ENCODE results near the gene ZMPSTE24.

ZMPSTE24 gene

DNA sequence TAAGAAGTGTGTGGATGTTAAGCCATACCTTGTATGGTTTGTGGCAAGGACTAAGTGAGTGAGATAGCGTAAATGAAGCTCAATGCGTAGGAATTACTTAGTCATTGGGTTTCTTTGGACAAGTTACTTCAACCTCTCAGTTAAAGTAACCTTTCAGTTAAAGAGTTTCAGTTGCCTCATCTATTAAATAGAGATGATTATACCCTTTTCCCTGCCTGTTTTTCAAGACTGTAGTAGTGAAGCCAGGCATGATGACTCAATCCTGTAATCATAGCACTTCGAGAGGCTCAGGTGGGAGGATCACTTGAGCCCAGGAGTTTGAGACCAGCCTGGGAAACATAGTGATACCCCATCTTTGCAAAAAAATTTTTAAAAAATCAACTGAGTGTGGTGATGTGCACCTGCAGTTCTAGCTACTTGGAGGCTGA lies 6.3 kb downstream of the ZMPSTE24 start:
- DNase-seq: no peak

DNA sequence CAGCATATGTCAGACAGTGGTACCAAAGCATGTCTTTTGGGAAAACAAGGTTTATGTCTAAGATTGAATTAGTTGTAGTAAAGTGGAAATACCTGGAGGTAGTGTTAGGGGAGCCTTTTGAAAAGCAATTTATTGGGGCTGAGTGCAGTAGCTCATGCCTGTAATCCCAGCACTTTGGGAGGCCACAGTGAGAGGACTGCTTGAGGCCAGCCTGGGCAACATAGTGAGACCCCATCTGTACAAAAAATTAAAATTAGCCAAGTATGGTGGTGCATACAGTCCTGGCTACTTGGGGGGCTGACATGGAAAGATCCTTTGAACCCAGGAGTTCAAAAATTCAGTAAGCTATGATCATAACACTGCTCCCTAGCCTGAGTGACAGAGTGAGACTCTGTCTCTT lies 7.3 kb downstream of the ZMPSTE24 start:
- DNase-seq: no peak

DNA sequence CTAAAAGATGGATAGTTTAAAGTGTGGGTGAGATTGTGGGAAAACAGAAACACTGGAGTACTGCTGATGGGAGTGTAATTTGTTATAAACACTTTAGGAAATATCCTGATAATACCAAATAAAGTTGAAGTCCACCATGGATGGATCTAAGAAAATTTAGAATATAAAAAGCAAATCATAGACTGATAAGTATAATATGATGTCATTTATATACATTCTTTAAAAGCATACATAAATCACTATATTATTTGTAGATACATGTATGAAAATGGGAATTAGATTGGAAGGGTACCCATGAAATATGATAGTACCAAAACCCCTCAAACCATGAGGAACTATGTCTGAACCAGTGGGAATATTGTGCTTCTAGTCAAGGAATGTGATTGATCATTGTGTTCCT lies 7.9 kb downstream of the ZMPSTE24 start:
- no peak for DNase-seq

DNA sequence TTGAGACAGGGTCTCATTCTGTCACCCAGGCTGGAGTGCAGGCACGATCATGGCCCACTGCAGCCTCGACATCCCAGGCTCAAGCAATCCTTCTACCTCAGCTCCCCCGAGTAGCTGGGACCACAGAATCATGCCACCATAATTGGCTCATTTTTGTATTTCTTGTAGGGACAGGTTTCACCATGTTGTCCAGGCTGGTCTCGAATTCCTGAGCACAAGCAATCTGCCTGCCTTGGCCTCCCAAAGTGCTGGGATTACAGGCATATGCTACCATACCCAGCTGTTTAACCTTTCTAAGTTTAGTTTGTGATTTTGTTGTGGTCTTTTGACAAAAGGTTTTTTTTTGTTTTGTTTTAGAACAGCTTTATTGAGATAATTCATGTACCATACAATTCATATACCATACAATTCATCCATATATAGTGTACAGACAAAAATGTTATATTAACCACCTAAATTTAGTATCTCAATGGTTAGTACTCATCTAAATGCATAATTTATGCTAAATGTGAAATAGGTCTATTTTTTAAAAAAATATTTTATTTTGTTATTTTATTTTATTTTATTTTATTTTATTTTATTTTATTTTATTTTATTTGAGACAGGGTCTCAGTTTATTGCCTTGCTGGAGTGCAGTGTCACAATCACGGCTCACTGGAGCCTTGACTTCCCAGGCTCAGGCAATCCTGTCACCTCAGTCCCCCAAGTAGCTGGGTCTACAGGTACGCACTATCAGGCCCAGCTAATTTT lies 8.9 kb downstream of the ZMPSTE24 start:
- DNase-seq: no peak

DNA sequence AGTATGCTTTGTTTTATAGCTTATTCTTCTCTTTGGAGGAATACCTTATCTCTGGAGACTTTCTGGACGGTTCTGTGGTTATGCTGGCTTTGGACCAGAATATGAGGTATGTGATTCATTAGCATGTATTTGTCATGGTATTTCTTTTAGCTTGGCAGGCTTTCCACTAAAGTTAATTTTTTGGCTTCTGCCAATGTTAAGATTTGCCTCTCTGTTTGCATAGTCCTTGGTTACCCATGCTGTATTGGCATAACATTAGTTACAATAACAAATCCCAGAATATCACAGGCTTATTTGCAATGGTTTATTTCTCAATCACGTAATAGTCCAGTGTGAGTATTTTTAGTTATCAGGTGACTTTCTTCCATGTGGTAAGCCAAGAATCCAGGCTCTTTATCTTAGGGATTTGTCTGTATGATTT lies 9.7 kb downstream of the ZMPSTE24 start:
- no peak for DNase-seq

DNA sequence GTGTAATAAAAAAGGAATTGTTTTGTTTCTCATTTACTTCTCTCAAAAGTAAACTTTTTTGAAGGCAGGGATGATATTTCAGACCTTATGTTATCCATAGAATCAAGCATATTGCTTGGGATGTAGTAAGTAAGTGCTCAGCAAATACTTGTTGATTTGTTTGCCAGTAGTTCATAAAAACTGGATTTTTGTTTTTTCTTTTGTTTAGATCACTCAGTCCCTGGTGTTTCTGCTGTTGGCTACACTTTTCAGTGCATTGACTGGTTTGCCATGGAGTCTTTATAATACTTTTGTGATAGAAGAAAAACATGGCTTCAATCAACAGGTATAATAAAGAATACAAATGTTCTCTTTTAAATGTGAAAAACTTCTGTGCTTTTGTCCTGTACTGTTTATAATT lies 10.2 kb downstream of the ZMPSTE24 start:
- no peak for DNase-seq

DNA sequence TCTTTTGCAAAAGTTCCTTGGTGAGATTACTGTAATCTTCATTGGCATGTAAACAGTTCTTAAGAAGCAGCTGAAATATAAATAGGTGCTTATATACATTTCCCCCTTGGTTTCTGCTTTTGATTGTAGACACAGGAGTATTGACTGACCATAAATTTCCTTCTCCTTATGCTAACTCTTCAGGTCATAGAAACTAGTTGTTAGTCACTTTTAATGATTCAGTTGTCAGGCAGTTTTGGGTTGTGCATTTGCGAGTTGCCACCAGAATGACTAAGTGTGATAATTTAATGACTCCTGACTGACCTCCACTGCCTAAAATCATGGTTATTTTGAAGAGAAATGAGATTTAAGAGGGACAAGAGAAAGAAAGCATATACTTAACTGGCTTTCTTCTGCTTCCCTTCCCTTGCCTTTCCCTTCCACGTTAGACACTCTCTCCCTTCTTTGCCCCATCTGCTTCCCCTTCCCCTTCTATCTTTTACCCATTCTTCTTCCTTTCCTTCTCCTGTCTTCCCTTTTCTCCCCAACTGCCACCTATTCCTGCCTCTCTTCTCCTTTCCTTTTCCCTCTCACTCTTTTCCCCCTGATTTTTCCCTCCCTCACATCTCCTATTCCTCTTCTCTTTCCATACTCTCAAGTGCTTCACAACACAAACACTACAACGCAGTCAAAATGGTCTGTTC lies 12.3 kb downstream of the ZMPSTE24 start:
- DNase-seq: no peak

DNA sequence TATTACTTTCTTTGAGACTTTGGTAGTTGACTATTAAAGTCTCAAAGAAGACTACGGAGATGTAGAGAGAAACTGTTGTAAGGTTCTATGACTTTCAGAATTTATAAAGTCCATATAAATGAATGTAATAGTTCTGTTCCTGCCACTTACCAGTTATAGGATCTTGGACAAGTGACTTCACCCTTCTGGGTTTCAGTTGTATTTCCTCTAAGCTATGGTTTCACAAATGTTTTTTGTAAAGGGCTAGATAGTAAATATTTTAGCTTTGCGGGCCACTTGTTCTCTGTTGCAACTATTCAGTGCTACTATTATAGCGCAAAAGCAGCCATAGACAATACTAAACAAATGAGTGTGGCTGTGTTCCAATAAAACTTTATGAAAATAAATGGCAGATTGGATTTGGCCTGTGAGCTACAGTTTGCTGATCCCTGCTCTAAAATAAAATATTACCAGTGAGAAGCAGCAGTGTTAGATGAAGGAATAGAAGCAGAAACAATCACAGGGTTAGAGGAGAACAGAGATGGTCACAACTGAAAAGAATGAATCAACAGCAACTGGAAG lies 14.7 kb downstream of the ZMPSTE24 start:
- DNase-seq: no peak

DNA sequence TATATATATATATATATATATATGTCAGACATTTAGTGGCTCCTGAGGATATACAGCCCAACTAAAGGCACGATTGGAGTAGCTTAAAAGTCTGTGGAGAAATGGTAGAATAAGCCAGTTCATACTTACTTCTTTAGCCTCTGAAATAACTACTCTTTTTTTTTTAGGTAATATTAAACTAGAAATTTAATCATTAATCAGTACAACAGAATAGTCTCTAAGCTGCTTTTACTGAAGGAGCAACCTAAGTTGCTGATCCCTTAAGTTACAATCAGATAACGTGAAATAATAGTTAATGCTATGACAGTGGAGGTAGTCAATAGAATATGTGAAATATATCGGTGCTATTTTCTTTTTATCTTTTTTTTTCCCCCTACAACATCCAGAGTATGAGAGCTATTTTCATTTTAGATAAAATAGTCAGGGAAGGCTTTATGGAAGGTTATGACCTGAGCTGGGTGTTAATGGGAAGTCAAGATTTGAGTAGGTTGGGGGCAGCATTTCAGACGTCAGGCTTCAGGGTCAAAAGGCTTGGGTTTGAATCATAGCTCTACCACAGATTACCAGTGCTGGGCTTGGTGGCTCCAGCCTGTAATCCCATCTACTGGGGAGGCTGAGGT lies 15.6 kb downstream of the ZMPSTE24 start:
- no peak for DNase-seq

DNA sequence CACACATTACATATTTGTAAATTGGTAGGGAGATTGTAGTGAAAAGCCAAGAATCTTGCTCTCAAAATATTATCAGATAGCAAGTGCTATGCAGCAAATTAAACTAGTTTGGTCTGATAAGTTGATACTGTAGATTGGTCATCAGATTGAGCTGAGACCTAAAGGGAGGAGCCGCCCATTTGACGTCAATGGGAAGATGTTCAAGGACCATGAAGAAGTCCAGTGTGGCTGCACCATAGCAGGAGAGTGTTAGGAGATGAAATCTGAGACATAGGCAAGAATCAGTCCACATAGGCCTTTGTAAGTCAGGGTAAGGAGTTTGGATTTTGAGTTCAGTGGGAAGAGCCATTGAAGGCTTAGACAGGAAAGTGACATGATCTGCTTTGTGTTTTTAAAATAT lies 16.3 kb downstream of the ZMPSTE24 start:
- DNase-seq: no peak

DNA sequence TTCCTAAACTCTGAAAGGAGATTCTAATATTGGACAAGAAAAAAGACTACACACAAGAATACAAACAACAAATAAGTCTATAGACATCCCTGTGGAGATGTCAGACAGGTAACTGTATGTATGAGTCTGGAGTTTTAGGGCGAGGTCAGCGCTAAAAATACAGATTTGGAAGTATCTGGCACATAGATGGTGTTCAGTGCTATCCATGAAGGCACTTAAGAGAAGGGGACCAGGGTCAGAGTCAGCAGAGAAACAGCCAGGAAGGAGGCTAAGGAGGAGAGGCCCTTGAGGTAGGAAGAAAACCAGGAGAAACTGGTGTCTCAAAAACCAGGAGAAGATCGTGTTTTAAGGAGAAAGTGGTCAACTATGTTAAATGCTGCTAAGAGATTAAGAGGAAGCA lies 18.1 kb downstream of the ZMPSTE24 start:
- no peak for DNase-seq

DNA sequence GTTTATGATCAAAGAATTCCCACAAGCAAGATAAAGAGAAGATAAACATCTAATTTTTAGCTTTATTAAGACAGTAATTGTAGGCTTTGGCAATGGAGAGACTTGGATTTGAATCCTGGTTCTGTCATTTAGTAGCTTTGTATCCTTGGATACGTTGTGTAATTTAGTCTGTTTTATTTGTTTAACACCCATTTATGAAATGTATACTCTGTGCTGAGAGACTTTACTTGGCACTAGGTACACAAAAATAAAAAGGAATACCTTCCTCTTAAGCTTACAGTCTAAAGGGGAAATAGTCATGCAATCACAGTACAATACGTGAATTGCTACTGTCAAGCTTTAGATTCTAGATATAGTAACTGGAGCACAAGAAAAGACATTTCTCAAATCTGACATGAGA lies 23.8 kb downstream of the ZMPSTE24 start:
- DNase-seq: no peak

DNA sequence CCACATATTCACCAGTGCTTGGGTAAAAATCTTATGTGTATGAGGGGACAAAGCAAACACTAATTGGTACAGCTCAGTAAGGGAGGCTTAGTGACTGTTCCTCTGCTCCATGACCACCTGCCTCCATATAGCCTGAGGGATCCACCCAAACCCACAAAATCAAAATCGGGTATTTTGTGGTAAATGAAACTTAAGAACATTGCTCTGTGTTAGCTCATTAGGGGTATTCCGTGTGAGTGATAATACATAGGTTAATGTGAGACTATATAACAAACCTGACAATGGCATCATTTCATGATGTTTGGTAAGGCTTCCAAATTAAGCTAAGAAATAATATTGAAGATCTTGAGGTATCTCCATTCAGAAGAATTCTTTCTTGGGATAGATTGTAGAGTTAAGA lies 33.3 kb downstream of the ZMPSTE24 start:
- DNase-seq: no peak

DNA sequence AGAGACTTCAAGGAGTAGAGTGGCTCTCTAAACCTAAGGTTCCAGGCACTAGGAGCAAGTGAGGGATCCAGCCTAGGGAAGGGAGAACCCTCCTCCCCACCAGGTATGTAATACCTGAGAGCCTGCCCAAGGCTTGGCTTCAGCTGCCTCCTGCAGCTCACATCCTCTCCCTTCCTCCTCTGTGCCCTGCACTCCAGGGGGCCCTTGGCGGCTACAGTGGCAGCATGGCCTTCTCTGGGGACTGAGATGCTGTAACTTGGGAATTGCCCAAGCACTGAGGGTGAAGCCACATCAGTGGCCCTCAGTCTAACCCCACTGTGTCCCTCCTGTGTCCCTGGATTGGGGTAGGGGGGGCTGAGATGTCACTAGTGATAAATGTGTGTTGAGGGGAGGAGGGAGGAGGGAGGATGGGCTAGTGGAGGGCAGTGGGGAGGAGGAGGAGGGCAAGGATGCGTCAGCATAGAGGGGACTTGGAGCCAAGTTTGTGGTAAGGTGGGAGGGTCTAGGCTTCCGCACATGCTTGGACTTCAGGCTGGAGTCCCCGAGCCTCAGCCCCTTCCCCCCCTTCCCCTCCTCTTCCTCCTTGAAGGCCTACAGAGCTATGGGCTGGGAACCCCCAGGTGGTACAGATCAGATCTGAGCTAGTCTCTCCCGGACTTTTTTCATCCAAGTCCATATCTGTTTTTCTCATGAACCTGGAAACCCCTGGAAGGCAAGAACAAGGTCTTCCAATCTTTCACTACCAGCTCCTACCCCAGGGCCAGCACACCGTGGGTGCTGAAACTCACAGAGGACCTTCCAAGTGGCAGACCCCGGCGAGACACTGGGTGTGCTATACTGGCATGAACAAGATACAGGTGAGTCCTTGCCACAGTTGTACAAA lies 41.6 kb downstream of the ZMPSTE24 start:
- DNase-seq: no peak

DNA sequence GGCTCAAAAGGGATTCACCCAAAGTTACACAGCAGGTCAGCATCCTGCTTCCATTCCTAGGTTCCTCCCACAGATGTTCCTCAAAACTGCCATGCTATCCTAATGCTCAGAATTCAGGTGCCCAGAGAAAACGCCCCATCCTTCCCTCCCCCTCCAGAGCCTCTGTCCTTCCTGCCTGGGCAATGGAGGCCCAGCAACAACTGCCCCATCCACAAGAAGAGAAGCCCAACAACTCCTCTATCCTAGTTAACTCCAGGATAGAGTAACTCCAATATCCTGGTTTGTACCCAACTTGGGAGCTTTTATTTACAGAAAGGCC lies 42.2 kb downstream of the ZMPSTE24 start:
- no peak for DNase-seq

DNA sequence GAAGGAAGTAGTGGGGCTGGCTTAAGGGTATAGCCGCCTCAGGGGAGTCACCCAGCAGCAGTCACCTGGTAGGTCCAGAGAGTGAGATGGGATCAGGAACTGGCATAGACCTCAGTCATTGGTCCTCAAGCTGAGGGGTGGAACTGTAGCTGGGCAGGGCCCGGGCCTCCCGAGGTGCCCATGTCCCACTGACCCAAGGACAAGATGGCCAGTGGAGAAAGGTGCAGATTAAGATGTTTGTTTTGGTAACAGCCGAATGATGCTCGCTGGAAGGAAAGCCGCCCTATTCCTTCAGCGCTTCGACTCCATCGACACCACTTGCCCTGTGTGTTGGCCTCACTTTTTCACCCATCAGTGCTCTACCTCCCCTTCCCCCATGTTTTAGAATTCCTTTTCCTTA lies 42.6 kb downstream of the ZMPSTE24 start:
- DNase-seq: no peak

DNA sequence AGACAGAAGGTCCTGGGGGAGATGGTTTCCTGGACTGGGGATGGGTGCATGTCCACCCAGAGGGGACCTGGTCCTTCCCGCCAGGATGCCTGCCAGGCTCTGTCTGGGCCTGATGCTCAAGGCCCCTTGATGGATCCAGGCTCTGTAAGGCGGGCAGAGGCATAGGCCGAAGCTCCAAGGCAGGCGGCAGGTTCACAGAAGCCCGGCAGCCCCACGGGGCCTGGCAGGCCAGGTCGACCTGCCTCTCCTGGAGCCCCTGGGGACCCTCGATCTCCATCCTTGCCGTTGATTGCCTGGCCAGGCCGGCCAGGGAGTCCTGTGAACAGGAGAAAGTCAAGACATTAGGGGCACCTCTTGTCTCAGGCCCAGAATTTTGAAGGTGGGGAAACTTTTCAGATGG lies 43.0 kb downstream of the ZMPSTE24 start:
- DNase-seq: no peak

DNA sequence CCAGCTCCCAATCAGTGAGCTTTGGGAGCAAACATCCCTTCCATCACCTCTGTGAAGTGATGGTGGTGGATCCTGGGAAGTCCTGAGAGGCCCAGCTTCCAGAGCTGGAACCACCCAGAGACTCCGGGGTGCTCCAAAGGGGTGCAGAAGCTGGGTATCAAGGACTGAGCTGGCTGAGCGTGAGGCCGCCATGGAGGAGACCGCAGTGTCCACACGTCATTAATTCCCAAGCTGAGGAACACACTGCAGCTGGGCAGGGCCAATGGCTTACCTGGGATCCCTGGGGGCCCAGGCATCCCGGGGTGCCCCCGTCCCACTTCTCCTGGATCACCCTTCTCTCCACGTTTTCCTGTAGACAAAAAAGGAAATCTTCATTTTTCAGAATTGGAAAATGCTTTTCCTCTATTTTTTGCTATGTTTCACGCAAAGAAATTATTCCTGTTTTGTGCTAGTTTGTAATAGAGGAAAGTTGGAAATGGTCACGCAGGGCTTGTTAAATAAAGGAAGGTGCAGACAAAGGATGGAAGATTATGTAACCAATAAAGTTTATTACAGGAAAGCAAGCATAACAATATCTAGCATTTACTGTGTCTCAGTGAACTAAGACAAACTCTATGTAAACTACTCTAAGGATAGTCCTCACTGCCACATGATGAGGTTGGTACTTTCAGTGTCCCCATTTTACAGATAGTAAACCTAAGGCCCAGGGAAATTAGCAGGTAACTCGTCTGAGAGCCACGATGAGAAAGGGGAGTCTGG lies 43.7 kb downstream of the ZMPSTE24 start:
- no peak for DNase-seq

DNA sequence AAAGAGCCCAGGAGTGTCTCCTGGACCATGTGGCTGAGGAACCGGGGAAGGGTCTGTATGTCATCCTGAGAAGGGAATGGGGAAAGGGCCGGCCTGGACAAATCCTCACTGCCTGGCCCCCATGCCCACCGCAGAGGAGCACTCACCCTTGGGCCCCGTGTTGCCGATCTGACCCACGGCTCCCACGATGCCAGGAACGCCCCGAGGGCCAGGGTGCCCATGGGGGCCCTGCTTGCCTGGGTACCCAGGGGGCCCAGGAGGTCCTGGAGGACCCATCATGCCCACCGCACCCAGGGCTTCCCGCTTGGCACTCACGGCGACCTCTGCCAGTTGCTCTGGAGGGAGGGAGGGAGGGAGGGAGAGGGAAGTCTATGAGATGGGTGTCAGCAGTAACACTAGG lies 44.4 kb downstream of the ZMPSTE24 start:
- DNase-seq: no peak

DNA sequence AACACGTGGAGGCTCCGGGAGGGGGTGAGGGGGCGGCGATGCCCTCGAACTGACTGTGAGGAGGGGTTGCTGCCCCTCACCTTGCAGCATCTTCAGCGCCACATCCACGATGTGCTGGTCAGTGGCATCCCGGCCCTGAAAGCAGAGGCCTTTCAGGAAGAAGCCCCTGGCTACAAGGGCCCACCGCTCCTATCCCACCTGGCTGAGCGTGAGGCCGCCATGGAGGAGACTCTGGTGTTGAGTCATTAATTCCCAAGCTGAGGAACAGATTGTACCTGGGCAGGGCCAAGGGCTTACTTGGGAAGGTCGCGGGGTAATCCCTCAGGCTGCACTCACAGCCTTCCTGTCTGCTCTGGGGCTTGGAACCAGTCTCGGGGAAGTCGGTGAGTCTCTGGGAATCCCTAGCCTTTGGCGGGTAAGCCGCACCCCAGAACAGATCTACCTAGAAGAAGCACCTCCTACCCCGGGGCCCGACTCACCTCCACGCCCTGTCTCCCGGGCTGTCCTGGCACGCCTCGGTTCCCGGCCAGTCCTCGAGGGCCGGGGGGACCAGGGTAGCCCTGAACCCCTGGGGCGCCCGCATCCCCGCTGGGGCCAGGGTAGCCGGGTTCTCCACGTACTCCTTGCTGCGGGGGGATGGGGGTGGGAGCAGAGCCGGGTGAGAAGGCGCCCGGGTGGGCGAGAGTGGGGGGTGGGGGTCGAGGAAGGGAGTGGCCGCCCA lies 45.2 kb downstream of the ZMPSTE24 start:
- DNase-seq: no peak

DNA sequence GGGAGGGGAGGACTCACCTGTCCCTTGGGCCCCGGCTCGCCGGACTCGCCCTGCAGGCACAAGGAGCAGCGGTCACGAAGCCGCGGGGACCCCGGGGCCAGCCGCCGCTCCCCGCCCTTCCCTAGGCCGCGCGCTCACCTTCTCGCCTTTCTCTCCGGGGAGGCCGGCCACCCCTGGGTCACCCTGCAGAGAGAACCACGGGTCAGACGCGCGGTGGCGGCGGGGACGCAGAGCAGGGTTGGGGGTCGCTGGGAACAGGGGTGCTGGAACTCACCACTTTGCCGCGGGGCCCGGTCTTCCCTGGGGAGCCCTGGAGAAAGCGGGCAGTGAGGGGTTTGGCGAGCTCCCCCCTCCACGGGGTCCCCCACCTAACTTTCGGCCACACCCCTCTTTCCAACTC lies 45.8 kb downstream of the ZMPSTE24 start:
- DNase-seq: no peak

DNA sequence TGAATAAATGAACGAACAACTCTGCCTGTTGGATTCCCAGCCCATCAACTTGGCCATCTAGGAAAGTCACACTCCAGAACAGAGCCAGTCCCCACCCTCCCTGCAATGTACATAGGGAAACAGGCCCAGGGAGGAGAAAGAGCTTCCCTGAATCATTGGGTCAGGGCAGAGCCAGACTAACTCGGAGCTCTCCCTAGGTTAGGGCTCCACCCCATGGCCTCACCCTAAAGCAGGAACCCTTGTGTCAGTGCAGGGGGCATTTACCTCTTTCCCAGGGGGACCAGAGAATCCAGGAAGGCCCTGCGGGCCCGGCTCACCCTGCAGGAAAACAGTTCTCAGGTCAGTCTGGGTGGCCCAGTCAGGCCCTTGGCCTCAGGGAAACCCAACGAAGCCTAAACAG lies 47.4 kb downstream of the ZMPSTE24 start:
- no peak for DNase-seq

Measured in CD4-positive, alpha-beta T cell treated with Interferon alpha-2 for 1 hour (primary cell).